Measurements from ENCODE around the gene ABCA3.

ABCA3 gene

GRCh38 chr16:2325791-2326190, 14.7 kb downstream of the ABCA3 start:
- no peak for TF ChIP-seq CTCF (IDR thresholded peaks at IDR 0.05; ENCODE audit: low read depth, low read length)
- no peak overlapping the region for H3K4me3 ChIP-seq (ENCODE audit: low read depth, low read length)

GRCh38 chr16:2325181-2325580, 15.3 kb downstream of the ABCA3 start:
- H3K4me3 ChIP-seq (ENCODE audit: low read depth, low read length) = no peak overlapping the region
- TF ChIP-seq CTCF (IDR thresholded peaks at IDR 0.05; ENCODE audit: low read depth, low read length) = no peak

DNA sequence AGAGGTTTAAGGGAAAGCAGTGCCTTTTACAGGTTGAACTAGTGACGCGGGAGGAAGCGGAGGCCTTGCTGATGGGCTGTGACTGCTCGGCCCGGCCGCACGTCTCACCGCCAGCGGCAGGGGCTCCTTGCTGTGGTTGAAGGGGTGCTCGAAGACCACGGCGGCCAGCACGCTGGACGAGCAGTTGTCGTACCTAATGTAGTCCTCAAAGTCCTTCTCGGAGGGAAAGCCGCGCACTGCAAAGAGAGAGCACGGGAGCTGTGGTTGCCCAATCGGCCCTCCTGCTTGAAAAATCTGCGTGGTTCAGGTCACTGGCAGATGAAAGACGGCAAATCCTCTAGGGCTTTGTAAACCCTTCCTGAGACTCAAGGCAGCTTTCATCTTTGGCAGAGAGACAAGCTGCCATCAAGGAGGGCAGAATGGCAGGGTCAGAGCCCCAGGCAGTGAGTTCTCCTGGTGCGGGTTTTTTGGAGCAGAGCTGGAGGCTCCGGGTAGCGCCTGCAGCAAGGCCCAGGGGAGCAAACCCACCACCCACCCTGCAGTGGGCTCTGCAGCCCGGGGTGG, 16.1 kb downstream of the ABCA3 start:
- H3K4me3 ChIP-seq (ENCODE audit: low read depth, low read length) = no peak overlapping the region
- no peak for TF ChIP-seq CTCF (IDR thresholded peaks at IDR 0.05; ENCODE audit: low read depth, low read length)

DNA sequence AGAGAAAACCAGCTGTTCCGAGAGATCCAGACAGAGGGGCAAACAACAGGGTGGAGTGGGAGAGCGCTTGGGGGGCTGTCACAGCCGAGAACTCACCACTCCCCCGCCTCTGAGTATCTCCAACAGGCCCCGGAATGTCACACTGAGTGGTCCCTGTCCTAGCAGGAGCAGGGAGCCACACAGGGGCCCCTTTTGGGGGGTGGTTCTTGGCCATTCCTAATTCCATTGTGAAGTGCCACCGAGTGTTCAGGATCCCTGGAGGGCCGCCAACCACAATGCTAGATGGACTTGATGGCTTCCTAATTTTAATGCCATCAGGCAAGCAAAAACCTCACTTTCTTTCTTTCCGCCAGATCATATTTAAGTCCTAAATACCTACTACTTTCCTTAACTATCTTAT, 16.8 kb downstream of the ABCA3 start:
- H3K4me3 ChIP-seq (ENCODE audit: low read depth, low read length) = no peak overlapping the region
- no peak for TF ChIP-seq CTCF (IDR thresholded peaks at IDR 0.05; ENCODE audit: low read depth, low read length)

GRCh38 chr16:2319606-2320005, 20.9 kb downstream of the ABCA3 start:
- H3K4me3 ChIP-seq (ENCODE audit: low read depth, low read length) = no peak overlapping the region
- no peak for TF ChIP-seq CTCF (IDR thresholded peaks at IDR 0.05; ENCODE audit: low read depth, low read length)

DNA sequence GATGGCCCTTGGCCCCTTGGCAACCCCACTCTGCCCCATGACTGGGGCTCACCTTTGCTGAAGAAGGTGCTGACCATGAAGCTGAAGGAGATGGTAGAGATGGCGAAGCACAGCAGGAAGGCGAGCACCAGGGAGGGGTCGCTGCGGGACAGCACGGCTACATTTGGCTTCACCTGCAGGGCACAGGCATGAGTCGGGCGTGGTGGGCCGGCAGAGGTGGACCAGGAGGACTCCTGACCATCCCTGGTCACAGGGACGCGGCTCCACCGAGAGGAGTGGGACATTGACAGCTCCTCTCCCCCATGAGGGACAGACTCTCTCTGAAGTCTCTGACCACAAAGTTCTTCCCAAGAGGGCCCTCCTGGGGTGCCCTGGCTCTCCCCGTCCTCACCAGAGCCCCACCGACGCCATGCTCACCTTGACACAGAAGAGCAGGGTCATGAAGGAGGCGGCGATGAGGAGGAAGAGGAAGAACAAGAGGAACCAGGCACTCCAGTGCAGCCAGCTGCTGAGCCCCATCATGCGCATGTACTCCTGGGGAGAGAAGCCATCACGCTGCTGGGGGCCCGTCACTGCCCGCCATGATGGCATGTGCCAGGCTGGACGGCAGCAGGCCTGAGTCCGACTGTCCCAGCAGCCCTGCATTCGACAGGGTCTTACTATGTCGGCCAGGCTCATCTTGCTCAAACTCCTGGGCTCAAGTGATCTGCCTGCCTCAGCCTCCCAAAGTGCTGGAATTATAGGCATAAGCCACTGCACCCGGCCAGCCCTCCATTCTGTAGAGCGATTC, 23.1 kb downstream of the ABCA3 start:
- TF ChIP-seq CTCF (IDR thresholded peaks at IDR 0.05; ENCODE audit: low read depth, low read length) = no peak
- no peak overlapping the region for H3K4me3 ChIP-seq (ENCODE audit: low read depth, low read length)

All from WI38 (cell line).